Motor neuron (in vitro differentiated cells): Measurements from ENCODE around the gene RNASET2. TPM values are rescaled to one million over a fixed set of nuclear protein-coding genes. Genes with fewer than 3 reads are reported as not detected.
"Not testable (repeated sequence)": the region's sequence is repeated elsewhere in the genome, so short reads cannot be mapped to it uniquely, and the experiment has no call there.

Experiments used
- ATAC-seq, 8 experiments: fragments of 200-7000 bp; cut with Tn5 transposase; replicated peaks in 6 of 8; 2 replicates each; pipeline ENCODE4 v1.8.0; 2021; ENCODE audit warnings: mild to moderate bottlenecking in 8 of 8, moderate library complexity in 8 of 8
- H3K27ac ChIP-seq, 2 donors: fragments of 250-450 bp; sonication (Bioruptor Pico); 2 replicates each; pipeline ENCODE4 v1.9.0; 2021; ENCODE audit warnings: antibody characterized with exemption in 2 of 2, mild to moderate bottlenecking in 2 of 2, moderate library complexity in 1 of 2
- H3K4me1 ChIP-seq, 2 donors: fragments of 250-450 bp; sonication (Bioruptor Pico); replicated peaks in 1 of 2; 2 replicates each; pipeline ENCODE4 v1.6.1; 2021; ENCODE audit warnings: antibody characterized with exemption in 2 of 2, mild to moderate bottlenecking in 2 of 2, moderate library complexity in 1 of 2
- H3K4me3 ChIP-seq, 5 donors: fragments of 250-450 bp; sonication (Bioruptor Pico); 2 replicates each; pipeline ENCODE4 v1.9.0; 2021; ENCODE audit warnings: antibody characterized with exemption in 5 of 5, mild to moderate bottlenecking in 5 of 5, moderate library complexity in 4 of 5
- WGBS, 10 experiments: fragments of 450-650 bp; shearing (Covaris generic); methylation state at CpG; one replicate each; pipeline ENCODE4 v1.0.0; 2022; 5-methylcytosine and 5-hydroxymethylcytosine counted together
- in situ Hi-C, 9 experiments: fragments of 400-800 bp; cut with MboI; loops; one replicate each; pipeline ENCODE4 v1.15.0; 2021; ENCODE audit warnings: low sequenced_read_pairs in 9 of 9, low pct_unique_long_range_greater_than_20kb in 2 of 9; ENCODE audit not compliant: unreplicated experiment in 9 of 9
- total RNA-seq, 8 experiments: library from RNA; unstranded; fragments of 300-600 nt; gene quantifications; 2 replicates each; pipeline versions ENCODE4 v1.2.3 to v1.2.4, GENCODE V29; 2022

Gene RNASET2
- total RNA-seq, 8 experiments from 2014 or later = 12.9 to 55.2 (median 17.3) TPM

DNA sequence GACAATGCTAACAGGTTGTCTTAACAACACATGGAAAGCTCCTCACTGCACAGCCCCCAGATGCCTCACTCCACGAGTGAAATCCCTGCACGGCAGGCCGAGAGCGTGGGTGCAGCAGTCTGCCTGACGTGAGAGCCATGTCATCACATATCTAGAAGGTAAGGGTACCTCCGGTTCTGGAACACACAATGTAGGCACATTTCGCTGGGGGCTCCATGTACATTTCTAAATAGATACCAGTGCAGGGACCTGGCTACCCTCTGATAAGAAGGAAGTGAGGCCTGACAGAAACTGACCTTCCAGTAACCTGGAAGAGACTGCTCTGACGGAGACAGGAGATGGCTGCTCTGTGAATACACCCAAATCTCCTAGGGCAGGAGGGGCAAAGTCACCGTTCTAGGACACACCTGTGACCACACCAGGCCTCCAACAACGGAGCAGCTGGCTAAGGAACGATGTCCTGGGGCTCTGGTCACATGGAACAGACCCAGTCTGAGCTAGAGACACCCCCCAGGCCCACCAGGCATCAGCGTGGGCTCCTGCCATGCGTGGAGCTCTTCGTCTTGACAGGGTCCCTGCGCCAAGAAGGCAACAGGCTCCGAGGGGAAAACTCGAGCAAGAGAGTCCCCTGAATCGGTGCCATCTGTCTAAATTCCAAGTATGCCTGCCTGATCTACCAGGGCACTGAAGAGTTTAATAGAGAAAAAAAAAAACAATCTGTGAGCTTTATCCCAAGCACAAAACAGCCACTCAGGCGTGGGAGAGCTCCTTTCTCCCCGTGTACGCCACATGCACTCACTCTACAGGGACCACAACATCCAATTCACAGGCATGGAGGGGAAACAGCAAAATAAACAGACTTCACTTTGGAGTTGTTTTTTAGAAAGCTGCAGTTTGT lies 27.5 kb downstream of the RNASET2 start:
- WGBS, 10 experiments = 61 to 94% (median 87%) methylated on average over 3 to 13 of the region's 21 CpGs; no CpG with 5 or more reads in 4 of the 10 experiments

DNA sequence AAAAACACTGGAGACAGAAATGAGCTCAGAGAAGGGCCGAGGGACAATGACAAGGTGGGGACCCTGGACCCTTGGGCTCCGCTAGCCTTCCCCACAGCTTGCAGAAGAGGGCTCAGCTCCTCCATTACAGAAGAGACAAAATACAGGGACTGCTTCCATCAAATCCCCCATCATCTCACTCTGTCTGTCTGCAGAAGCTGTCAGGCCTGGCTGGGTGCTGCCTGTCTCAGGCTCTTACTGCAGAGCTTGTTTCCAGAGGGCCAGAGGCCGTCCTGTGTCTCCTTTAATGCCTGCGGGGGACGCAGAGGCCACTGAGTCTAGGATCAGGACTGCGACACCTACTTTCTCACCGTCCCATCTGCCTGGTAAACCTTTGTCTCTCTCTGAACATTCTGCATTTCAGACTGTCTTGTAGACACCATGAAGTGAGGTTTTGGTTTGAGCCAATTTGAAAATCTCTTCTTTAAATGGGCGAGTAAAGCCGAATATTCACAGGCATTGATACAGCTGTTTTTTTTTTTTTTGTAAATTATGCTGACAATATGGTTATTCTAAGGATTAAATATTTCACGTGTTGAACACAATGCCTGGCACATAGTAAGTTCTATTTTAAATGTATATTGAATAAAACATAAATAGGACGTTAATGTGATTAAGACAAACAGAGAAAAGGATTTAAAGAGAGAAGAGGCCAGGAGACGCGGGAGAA lies 28.3 kb downstream of the RNASET2 start:
- Histone ChIP-seq H3K4me1 (peaks cover 7 to 20% of the 10 kb centered on the region in 2 donors), H3K27ac (peak overlapping the region; percentile 41 to 69), H3K4me3 (no peak overlapping the region)
- 47 to 89% (median 79%) methylated on average over 5 to 11 of the region's 13 CpGs for WGBS, 10 experiments
- in situ Hi-C loops = no loop called here
- ATAC-seq = peak in 5 of 8 experiments; percentile 23 to 58 (median 44)

More for the DNA sequence above, 27.5 kb downstream of the RNASET2 start:
- ATAC-seq = peak in 1 of 8 experiments; percentile 36
- no peak overlapping the region for H3K4me3 ChIP-seq
- in situ Hi-C loops = no loop called here
- peaks cover 7 to 20% of the 10 kb centered on the region in 2 donors for H3K4me1 ChIP-seq
- H3K27ac ChIP-seq = no peak overlapping the region

DNA sequence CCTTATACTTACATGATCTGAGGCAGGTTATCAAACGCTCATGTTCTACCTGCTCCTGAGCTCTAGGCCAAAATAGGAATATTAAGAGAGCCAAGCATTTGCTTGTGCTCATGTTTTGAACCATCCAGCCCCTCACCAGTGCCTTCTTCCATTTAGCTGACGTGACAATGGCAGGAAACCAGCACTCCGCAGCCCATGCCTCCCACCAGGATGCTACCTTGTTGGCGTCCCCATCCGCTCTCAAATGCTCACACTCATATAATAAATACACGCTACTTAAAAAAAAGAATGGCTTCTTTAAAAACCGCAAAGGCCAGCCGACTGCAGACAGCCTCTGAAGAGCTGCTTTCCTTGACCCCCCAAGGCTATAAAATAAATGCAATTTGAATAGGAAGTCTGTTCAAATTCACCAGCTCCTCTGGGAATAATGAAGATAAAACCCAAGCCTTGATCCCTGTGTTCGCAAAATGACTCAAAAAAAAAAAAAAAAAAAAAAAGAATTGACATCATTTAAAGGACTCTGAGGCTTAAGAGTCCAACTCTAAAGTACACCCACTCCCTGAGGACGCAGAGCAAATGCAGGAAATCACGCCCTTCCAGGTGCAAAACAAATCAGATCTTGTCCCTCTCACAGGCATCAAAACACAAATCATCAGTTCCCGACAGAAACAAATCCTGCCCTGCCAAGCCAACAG lies 29.0 kb downstream of the RNASET2 start:
- no peak overlapping the region for H3K4me3 ChIP-seq
- in situ Hi-C loops = no loop called here
- H3K27ac ChIP-seq = peak overlapping the region; percentile 41 to 69
- peaks cover 7 to 20% of the 10 kb centered on the region in 2 donors for H3K4me1 ChIP-seq
- peak in 6 of 8 experiments; percentile 32 to 66 (median 50) for ATAC-seq
- 72 to 92% (median 85%) methylated on average over 4 to 10 of the region's 12 CpGs for WGBS, 10 experiments

DNA sequence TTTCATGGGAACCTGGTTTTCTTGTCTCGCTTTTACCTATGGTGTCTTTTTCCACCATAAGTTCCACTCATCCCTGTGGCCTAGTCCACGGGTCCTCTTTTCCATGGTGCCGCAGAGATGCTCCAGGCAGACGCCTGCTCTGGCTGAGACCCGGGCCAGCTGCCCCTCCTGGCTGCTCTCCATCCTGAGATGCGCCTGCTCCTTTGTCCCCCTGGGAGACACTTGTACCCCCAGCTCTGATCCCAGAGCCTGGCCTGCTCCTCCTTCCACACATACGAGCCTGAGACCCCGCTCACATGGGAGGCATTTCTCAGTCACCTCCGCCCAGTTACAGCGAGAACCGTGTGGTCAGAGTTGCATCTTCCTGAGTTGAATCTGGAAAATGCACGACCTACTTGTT lies 29.6 kb downstream of the RNASET2 start:
- Histone ChIP-seq H3K27ac (no peak overlapping the region), H3K4me3 (no peak overlapping the region), H3K4me1 (peaks cover 7 to 21% of the 10 kb centered on the region in 2 donors)
- ATAC-seq = no peak
- 80 to 93% (median 89%) methylated on average over 1 to 8 of the region's 12 CpGs; no CpG with 5 or more reads in 4 of the 10 experiments for WGBS, 10 experiments
- in situ Hi-C loops = no loop called here

DNA sequence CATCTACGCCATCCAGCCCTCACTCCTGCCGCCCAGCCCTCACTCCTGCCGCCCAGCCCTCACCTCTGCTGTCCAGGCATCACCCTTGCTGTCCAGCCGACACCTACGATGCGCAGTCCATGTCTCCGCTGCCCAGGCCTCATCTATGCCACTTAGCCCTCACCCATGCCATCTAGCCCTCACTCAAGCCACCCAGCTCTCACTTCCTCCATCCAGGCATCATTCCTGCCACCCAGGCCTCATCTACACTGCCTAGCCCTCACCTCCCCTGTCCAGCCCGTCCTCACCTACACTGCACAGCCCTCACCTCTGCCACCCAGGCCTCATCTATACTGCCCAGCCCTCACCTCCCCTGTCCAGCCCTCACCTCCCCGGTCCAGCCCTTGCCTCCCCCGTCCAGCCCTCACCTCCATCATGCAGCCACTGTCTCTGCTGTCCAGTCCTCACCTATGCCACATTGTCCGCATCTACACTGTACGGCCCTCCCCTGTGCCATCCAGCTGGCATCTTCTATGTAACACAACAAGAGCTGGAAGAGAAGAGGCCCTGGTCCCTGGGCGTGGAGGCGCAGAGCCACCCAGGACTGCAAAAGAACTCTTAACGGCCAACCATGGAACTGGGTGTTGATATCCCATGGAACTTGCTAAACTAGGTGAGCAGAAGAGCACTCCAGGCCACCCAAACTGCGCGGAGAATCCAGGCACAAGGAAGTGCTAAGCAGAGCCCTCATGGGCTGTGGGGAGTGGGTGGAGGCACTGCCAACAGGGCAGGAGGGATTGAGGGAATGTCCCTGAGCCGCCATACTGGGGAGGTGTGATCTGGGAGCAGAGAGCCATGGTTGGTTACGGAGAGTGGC lies 31.0 kb downstream of the RNASET2 start:
- Histone ChIP-seq H3K4me1 (peaks cover 15 to 32% of the 10 kb centered on the region in 2 donors), H3K4me3 (no peak overlapping the region), H3K27ac (no peak overlapping the region)
- no peak for ATAC-seq
- in situ Hi-C loops = no loop called here
- WGBS, 10 experiments = 40 to 100% (median 100%) methylated on average over 1 to 15 of the region's 19 CpGs; no CpG with 5 or more reads in 1 of the 10 experiments

DNA sequence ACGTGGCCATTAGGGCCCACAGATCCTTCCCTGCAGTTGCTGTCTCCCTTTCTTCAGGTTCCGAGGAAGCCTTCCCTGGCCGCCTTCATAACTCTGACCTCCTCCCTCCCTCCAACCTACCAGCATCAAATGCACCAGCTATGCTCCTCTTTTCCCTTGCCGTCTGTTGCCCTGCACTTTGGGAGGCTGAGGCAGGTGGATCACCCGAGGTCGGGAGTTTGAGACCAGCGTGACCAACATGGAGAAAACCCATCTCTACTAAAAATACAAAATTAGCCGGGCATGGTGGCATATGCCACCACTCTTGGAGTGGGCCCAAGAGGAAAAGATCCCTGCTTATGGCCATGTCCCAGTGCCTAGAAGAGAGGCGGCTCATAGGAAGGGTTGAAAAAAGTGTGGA lies 31.8 kb downstream of the RNASET2 start:
- ATAC-seq = no peak
- Histone ChIP-seq H3K4me3 (no peak overlapping the region), H3K27ac (no peak overlapping the region), H3K4me1 (peaks cover 15 to 32% of the 10 kb centered on the region in 2 donors)
- in situ Hi-C loops = no loop called here
- WGBS, 10 experiments = 38 to 100% (median 93%) methylated on average over 2 to 6 of the region's 9 CpGs; no CpG with 5 or more reads in 3 of the 10 experiments

DNA sequence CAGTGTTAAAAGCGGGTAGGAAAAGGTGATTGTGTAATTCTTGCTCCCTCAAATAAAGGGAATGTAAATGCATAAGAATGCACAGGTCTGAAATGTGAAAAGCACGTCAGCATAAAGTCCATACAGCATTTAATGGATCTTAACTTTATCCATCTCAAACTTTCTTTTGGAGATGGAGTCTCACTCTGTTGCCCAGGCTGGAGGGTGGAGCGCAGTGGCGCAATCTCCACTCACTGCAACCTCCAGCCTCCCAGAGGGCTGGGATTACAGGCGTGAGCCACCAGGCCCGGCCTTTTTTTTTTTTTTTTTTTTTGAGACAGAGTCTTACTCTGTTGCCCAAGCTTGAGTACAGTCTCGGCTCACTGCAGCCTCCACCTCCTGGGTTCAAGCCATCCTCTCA lies 33.4 kb downstream of the RNASET2 start:
- 33 to 100% (median 92%) methylated on average over 1 to 3 of the region's 7 CpGs; no CpG with 5 or more reads in 4 of the 10 experiments for WGBS, 10 experiments
- in situ Hi-C loops = no loop called here
- Histone ChIP-seq H3K27ac (no peak overlapping the region), H3K4me3 (no peak overlapping the region), H3K4me1 (peaks cover 13 to 27% of the 10 kb centered on the region in 2 donors)
- no peak for ATAC-seq

DNA sequence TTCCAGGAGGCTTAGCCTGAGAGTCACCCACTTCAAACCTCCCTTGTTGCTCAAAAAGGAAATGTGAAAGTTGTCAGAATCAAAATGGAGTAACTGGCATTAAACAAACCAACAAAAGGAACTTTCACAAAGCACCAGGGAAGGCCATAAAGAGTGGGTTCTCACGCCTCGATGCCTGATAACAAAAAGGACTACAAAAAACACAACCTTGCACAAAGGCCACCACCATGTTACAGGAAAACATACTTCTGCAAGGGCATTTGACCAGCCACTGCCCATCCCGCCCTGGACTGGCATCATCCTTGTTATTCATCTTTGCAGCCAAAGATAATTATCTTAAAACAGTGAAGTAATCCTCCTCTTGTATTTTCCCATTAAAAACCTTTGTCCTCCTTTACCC lies 34.8 kb downstream of the RNASET2 start:
- 8 to 63% (median 22%) methylated on average over 1 to 3 of the region's 3 CpGs; no CpG with 5 or more reads in 4 of the 10 experiments for WGBS, 10 experiments
- Histone ChIP-seq H3K4me1 (peaks cover 8 to 13% of the 10 kb centered on the region in 2 donors), H3K4me3 (no peak overlapping the region), H3K27ac (no peak overlapping the region)
- in situ Hi-C loops = no loop called here
- ATAC-seq = peak in 5 of 8 experiments; percentile 77 to 94 (median 81)

DNA sequence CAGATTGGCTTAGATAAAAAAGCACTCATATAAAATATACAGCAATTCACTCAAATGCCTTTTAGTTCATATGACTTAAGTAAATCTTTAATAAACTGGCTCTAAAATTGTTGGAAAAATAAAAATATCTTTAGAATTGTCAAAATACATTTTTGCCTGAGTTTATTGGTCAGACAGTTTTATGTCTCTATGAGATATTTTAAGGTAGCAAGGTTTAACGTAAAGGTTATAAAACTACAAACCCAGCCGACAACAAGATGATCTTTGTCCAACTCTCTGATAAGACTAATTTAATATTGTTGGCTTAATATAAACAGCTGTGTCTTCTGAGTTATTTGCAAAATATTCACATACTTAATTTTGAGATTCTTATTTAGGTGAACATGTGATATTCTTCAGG lies 39.5 kb downstream of the RNASET2 start:
- ATAC-seq = no peak
- in situ Hi-C loops = no loop called here
- WGBS, 10 experiments = 68 to 100% (median 86%) methylated on average over 1 to 2 of the region's 2 CpGs; no CpG with 5 or more reads in 1 of the 10 experiments
- Histone ChIP-seq H3K4me1 (peaks cover 8 to 14% of the 10 kb centered on the region in 2 donors), H3K4me3 (no peak overlapping the region), H3K27ac (no peak overlapping the region)

DNA sequence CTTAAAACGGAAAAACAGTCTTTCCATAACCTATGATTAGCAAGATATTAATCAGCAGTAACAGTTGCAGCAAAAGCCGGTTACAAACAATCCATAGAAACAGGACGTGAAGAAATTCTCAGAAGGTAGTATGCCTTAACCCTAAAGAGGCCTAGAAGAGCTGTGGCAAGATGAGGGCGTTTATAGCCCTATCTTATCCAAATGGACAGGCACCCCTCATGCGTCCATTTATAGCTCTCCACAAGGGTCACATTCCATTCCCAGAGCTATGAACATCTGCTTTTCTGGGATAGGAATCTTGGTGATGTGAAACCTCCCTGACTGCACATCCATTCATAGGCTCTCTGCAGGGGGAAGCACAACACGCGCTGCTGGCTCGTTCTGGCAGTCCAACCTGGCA lies 40.9 kb downstream of the RNASET2 start:
- H3K27ac ChIP-seq, H3K4me3 ChIP-seq, ATAC-seq, H3K4me1 ChIP-seq, in situ Hi-C loops: not testable (repeated sequence)
- 24 to 100% (median 84%) methylated on average over 1 to 8 of the region's 8 CpGs; no CpG with 5 or more reads in 2 of the 10 experiments for WGBS, 10 experiments

DNA sequence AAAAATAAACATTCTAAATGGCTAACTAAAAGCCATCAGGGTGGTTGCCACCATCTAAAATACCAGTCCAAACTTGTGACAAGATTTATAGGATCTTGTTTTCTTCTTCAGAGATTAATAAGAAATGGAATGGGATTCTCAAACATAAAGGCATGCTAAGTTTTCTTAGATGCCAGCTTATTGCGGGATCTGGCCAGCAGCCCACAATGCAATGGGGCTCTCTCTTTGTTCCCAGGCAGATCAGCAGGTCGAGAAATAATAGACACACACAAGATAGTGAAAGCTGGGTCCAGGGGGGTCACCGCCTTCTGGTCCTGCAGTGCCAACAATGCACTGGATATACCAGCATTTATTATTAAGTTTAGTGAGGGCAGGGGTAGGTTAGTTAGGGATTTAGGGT lies 41.4 kb downstream of the RNASET2 start:
- H3K4me3 ChIP-seq, H3K4me1 ChIP-seq, H3K27ac ChIP-seq, in situ Hi-C loops: not testable (repeated sequence)
- peak in 1 of 8 experiments; percentile 19 for ATAC-seq
- WGBS, 10 experiments = 20 to 100% (median 60%) methylated on average over 1 to 2 of the region's 3 CpGs; no CpG with 5 or more reads in 2 of the 10 experiments

DNA sequence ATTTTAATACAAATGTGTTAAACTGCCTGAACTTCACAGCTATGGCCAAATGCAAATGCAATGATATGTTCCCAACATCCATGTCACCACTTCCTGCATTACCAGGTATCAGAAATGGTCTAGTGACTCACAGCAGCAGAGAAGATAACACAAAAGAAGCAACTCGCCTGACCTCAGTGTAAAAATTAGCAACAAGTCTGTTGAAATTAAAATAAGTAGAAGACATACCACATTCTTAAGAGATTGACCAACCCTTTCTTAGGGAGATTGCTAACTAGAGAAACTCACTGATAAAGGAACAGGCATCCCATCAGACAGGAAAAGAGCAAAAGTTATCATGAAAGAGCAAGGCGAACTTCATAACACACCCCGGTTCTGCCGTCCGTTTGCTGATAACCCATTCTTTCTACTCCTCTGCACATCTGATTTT lies 45.1 kb downstream of the RNASET2 start:
- in situ Hi-C loops = no loop called here
- 0 to 100% (median 83%) methylated on average over 1 to 5 of the region's 5 CpGs; no CpG with 5 or more reads in 1 of the 10 experiments for WGBS, 10 experiments

More for the DNA sequence above, 45.1 kb downstream of the RNASET2 start:
- Histone ChIP-seq H3K27ac (no peak overlapping the region), H3K4me3 (no peak overlapping the region), H3K4me1 (peaks cover 0 to 2% of the 10 kb centered on the region in 2 donors)
- ATAC-seq = no peak
